ENCODE measurements around the gene ST6GALNAC1. TPM values are rescaled to one million over a fixed set of nuclear protein-coding genes. Genes with fewer than 3 reads are reported as not detected.
"Not testable (repeated sequence)": the region's sequence is repeated elsewhere in the genome, so short reads cannot be mapped to it uniquely, and the experiment has no call there.

Gene ST6GALNAC1
- total RNA-seq, 1 donor from 2014 or later, result not detected

GRCh38 chr17:76612977-76613851, 30.3 kb downstream of the ST6GALNAC1 start:
- Mint-ChIP-seq H3K27ac (ENCODE audit: unreplicated experiment) (peak overlapping the region; percentile 28), H3K27me3 (ENCODE audit: unreplicated experiment) (peaks cover 5% of the 10 kb centered on the region), H3K36me3 (ENCODE audit: unreplicated experiment) (peaks cover 12% of the 10 kb centered on the region), H3K4me1 (ENCODE audit: low read depth, unreplicated experiment) (peaks cover 2% of the 10 kb centered on the region), H3K4me3 (ENCODE audit: unreplicated experiment) (peak overlapping the region; percentile 49), H3K9me3 (ENCODE audit: unreplicated experiment) (peaks cover 5% of the 10 kb centered on the region)
- TF ChIP-seq, protein P1, sequence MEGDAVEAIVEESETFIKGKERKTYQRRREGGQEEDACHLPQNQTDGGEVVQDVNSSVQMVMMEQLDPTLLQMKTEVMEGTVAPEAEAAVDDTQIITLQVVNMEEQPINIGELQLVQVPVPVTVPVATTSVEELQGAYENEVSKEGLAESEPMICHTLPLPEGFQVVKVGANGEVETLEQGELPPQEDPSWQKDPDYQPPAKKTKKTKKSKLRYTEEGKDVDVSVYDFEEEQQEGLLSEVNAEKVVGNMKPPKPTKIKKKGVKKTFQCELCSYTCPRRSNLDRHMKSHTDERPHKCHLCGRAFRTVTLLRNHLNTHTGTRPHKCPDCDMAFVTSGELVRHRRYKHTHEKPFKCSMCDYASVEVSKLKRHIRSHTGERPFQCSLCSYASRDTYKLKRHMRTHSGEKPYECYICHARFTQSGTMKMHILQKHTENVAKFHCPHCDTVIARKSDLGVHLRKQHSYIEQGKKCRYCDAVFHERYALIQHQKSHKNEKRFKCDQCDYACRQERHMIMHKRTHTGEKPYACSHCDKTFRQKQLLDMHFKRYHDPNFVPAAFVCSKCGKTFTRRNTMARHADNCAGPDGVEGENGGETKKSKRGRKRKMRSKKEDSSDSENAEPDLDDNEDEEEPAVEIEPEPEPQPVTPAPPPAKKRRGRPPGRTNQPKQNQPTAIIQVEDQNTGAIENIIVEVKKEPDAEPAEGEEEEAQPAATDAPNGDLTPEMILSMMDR (IDR thresholded peaks at IDR 0.05; ENCODE audit: partially characterized antibody, unreplicated experiment), result no peak
- DNase-seq, result no peak

GRCh38 chr17:76612465-76612864, 31.1 kb downstream of the ST6GALNAC1 start:
- TF ChIP-seq, protein P1 (IDR thresholded peaks at IDR 0.05; ENCODE audit: partially characterized antibody, unreplicated experiment), result no peak

GRCh38 chr17:76611758-76612157, 31.8 kb downstream of the ST6GALNAC1 start:
- Mint-ChIP-seq H3K27me3 (ENCODE audit: unreplicated experiment) (peaks cover 2% of the 10 kb centered on the region), H3K36me3 (ENCODE audit: unreplicated experiment) (peaks cover 12% of the 10 kb centered on the region), H3K4me3 (ENCODE audit: unreplicated experiment) (no peak overlapping the region), H3K4me1 (ENCODE audit: low read depth, unreplicated experiment) (peaks cover 2% of the 10 kb centered on the region), H3K9me3 (ENCODE audit: unreplicated experiment) (peaks cover 3% of the 10 kb centered on the region), H3K27ac (ENCODE audit: unreplicated experiment) (peak overlapping the region; percentile 59)
- no peak for DNase-seq
- TF ChIP-seq, protein P1 (IDR thresholded peaks at IDR 0.05; ENCODE audit: partially characterized antibody, unreplicated experiment), result no peak

More at GRCh38 chr17:76612465-76612864, 31.1 kb downstream of the ST6GALNAC1 start:
- Mint-ChIP-seq H3K4me3 (ENCODE audit: unreplicated experiment) (no peak overlapping the region), H3K9me3 (ENCODE audit: unreplicated experiment) (peaks cover 3% of the 10 kb centered on the region), H3K27ac (ENCODE audit: unreplicated experiment) (no peak overlapping the region), H3K4me1 (ENCODE audit: low read depth, unreplicated experiment) (peaks cover 2% of the 10 kb centered on the region), H3K27me3 (ENCODE audit: unreplicated experiment) (peaks cover 5% of the 10 kb centered on the region), H3K36me3 (ENCODE audit: unreplicated experiment) (peaks cover 12% of the 10 kb centered on the region)
- DNase-seq, result no peak

DNA sequence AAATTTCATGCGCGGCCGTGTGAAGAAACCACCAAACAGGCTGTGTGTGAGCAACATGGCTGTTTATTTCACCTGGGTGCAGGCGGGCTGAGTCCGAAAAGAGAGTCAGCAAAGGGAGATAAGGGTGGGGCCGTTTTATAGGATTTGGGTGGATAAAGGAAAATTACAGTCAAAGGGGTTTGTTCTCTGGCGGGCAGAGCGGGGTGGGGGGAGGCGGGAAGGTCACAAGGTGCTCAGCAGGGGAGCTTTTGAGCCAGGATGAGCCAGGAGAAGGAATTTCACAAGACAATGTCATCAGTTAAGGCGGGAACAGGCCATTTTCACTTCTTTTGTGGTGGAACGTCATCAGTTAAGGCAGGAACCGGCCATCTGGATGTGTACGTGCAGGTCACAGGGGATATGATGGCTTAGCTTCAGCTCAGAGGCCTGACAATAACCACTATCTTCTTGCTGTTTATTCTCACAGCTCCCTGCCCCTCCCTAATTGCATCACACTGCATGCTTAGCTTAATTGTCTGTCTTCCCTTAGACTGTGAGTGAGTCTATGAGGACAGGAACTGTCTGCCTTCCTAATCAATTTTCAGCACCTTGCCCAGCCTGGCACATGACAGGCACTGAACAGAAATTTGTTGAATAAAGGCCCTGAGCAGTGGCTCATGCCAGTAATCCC, 32.3 kb downstream of the ST6GALNAC1 start:
- not testable (repeated sequence) for H3K27me3 Mint-ChIP-seq (ENCODE audit: unreplicated experiment); H3K9me3 Mint-ChIP-seq (ENCODE audit: unreplicated experiment); H3K4me3 Mint-ChIP-seq (ENCODE audit: unreplicated experiment); H3K4me1 Mint-ChIP-seq (ENCODE audit: low read depth, unreplicated experiment); DNase-seq
- H3K27ac Mint-ChIP-seq (ENCODE audit: unreplicated experiment), result peak overlapping the region; percentile 84
- H3K36me3 Mint-ChIP-seq (ENCODE audit: unreplicated experiment), result peaks cover 12% of the 10 kb centered on the region

DNA sequence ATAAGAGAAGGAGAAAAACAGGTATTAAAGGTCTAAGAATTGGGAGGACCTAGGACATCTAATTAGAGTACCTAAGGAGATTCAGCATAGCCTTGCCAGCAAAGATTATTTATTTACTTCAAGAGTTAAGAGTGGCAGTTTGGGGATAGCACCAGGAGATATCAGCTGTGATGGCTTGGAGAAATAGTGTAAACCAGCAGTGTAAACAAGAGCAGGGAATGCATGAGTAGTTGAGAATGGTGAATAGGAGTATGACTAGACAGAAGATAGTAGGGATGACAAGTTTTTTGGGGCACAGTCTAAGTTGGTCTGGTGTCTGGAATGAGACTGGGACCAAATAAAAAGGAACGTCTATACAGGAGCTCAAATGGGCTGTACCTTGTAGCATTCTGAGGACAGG, 36.9 kb downstream of the ST6GALNAC1 start:
- not testable (repeated sequence) for H3K4me3 Mint-ChIP-seq (ENCODE audit: unreplicated experiment); DNase-seq; H3K27ac Mint-ChIP-seq (ENCODE audit: unreplicated experiment); H3K9me3 Mint-ChIP-seq (ENCODE audit: unreplicated experiment); H3K4me1 Mint-ChIP-seq (ENCODE audit: low read depth, unreplicated experiment); H3K27me3 Mint-ChIP-seq (ENCODE audit: unreplicated experiment)
- H3K36me3 Mint-ChIP-seq (ENCODE audit: unreplicated experiment), result peaks cover 12% of the 10 kb centered on the region

DNA sequence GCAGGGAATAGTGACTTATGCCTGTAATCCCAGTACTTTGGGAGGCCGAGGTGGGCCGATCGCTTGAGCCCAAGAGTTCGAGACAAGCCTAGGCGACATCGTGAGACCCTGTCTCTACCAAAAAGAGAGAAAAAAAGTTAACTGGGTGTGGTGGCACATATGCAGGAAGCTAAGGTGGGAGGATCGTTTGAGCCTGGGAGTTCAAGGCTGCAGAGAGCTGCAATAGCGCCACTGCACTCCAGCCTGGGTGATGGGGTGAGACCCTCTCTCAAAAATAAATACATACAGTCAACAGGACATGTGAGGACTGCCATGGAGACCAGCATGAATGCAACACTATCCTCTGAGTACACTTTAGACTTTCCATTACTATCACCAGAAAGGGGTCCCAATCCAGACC, 42.5 kb downstream of the ST6GALNAC1 start:
- Mint-ChIP-seq H3K4me1 (ENCODE audit: low read depth, unreplicated experiment) (peaks cover 2% of the 10 kb centered on the region), H3K27me3 (ENCODE audit: unreplicated experiment) (peaks cover 7% of the 10 kb centered on the region), H3K36me3 (ENCODE audit: unreplicated experiment) (no peaks in the 10 kb centered on the region), H3K27ac (ENCODE audit: unreplicated experiment) (no peak overlapping the region), H3K4me3 (ENCODE audit: unreplicated experiment) (no peak overlapping the region), H3K9me3 (ENCODE audit: unreplicated experiment) (peaks cover 2% of the 10 kb centered on the region)
- TF ChIP-seq, protein P1 (IDR thresholded peaks at IDR 0.05; ENCODE audit: partially characterized antibody, unreplicated experiment), result no peak
- DNase-seq, result no peak

Data from glutamatergic neuron (in vitro differentiated cells).